Skeletal muscle tissue (tissue), 4 donors: ENCODE data around the gene TARBP1. TPM values are rescaled to one million over a fixed set of nuclear protein-coding genes. Genes with fewer than 3 reads are reported as not detected.

Source experiments
- H3K27ac ChIP-seq: one replicate; pipeline ENCODE4 v1.7.0; 2013; ENCODE audit warnings: mild to moderate bottlenecking, low read depth, low read length, inconsistent platforms
- H3K27me3 ChIP-seq, 3 donors: one replicate each; pipeline ENCODE4 v1.7.0; 2013; ENCODE audit warnings: low read length in 3 of 3; ENCODE audit not compliant: control insufficient read depth in 3 of 3, insufficient read depth in 3 of 3
- H3K36me3 ChIP-seq, 3 donors: one replicate each; pipeline ENCODE4 v1.7.0; 2013; ENCODE audit warnings: low read length in 3 of 3; ENCODE audit not compliant: control insufficient read depth in 3 of 3, insufficient read depth in 3 of 3
- H3K4me1 ChIP-seq, 3 donors: one replicate each; pipeline ENCODE4 v1.7.0; 2013; ENCODE audit warnings: low read length in 3 of 3, mild to moderate bottlenecking in 3 of 3; ENCODE audit not compliant: control insufficient read depth in 3 of 3, insufficient read depth in 3 of 3
- H3K4me3 ChIP-seq, 3 donors: one replicate each; pipeline ENCODE4 v1.7.0; 2013; ENCODE audit warnings: low read length in 3 of 3
- H3K9ac ChIP-seq, 3 donors: one replicate each; pipeline ENCODE4 v1.7.0; 2013; ENCODE audit warnings: low read length in 3 of 3, mild to moderate bottlenecking in 3 of 3, moderate library complexity in 2 of 3, low read depth in 1 of 3
- H3K9me3 ChIP-seq, 3 donors: one replicate each; pipeline ENCODE4 v1.7.0; 2013; ENCODE audit warnings: low read length in 3 of 3; ENCODE audit not compliant: control insufficient read depth in 3 of 3
- total RNA-seq: library from RNA; depleted of rRNA; stranded (reverse); fragments of >200 nt; gene quantifications from one replicate; pipeline ENCODE4 v1.2.3, GENCODE V29; 2014
- donor health status: Osteomylitis.

The TARBP1 gene
- total RNA-seq, 1 donor from 2014 or later, result 36.5 TPM

GRCh38 chr1:234498448-234499118 is 19.6 kb upstream of the TARBP1 start:
- Histone ChIP-seq H3K27ac (peak overlapping the region; percentile 95), H3K9ac (peak overlapping the region; percentile 48 to 80 (median 71)), H3K4me1 (peaks cover 41 to 53% (median 42%) of the 10 kb centered on the region in 3 donors), H3K36me3 (no peaks in the 10 kb centered on the region), H3K9me3 (no peaks in the 10 kb centered on the region), H3K4me3 (peak overlapping the region in 1 of 3 donors; percentile 23), H3K27me3 (no peaks in the 10 kb centered on the region)

- Histone ChIP-seq H3K9me3 (no peaks in the 10 kb centered on the region), H3K4me1 (peaks cover 37 to 53% (median 41%) of the 10 kb centered on the region in 3 donors), H3K9ac (no peak overlapping the region), H3K27ac (no peak overlapping the region), H3K27me3 (no peaks in the 10 kb centered on the region), H3K4me3 (no peak overlapping the region), H3K36me3 (no peaks in the 10 kb centered on the region)
Measured at GRCh38 chr1:234497589-234497988, 18.6 kb upstream of the TARBP1 start.

- Histone ChIP-seq H3K4me1 (peaks cover 25 to 36% (median 31%) of the 10 kb centered on the region in 3 donors), H3K9ac (peak overlapping the region; percentile 61 to 71 (median 65)), H3K27me3 (no peaks in the 10 kb centered on the region), H3K36me3 (no peaks in the 10 kb centered on the region), H3K4me3 (peak overlapping the region in 2 of 3 donors; percentile 16 to 18), H3K9me3 (no peaks in the 10 kb centered on the region), H3K27ac (peak overlapping the region; percentile 62)
Measured at GRCh38 chr1:234495231-234495990, 16.4 kb upstream of the TARBP1 start.

- no peak overlapping the region for H3K9ac ChIP-seq
- peaks cover 12 to 22% (median 18%) of the 10 kb centered on the region in 3 donors for H3K4me1 ChIP-seq
- H3K36me3 ChIP-seq, result no peaks in the 10 kb centered on the region
- no peak overlapping the region for H3K27ac ChIP-seq
- H3K4me3 ChIP-seq, result no peak overlapping the region
- no peaks in the 10 kb centered on the region for H3K27me3 ChIP-seq
- H3K9me3 ChIP-seq, result no peaks in the 10 kb centered on the region
Measured at GRCh38 chr1:234494049-234494448, 15.1 kb upstream of the TARBP1 start.

GRCh38 chr1:234490793-234491479 is 12.0 kb upstream of the TARBP1 start:
- no peaks in the 10 kb centered on the region for H3K36me3 ChIP-seq

GRCh38 chr1:234489698-234490077 is 10.7 kb upstream of the TARBP1 start:
- Histone ChIP-seq H3K9ac (no peak overlapping the region), H3K27ac (no peak overlapping the region), H3K4me3 (no peak overlapping the region), H3K36me3 (no peaks in the 10 kb centered on the region), H3K27me3 (no peaks in the 10 kb centered on the region), H3K4me1 (peaks cover under 1 to 10% (median 5%) of the 10 kb centered on the region in 3 donors), H3K9me3 (no peaks in the 10 kb centered on the region)

More at GRCh38 chr1:234490793-234491479, 12.0 kb upstream of the TARBP1 start:
- no peak overlapping the region for H3K4me3 ChIP-seq
- peaks cover 9 to 17% (median 14%) of the 10 kb centered on the region in 3 donors for H3K4me1 ChIP-seq
- no peaks in the 10 kb centered on the region for H3K27me3 ChIP-seq
- no peak overlapping the region for H3K9ac ChIP-seq
- no peaks in the 10 kb centered on the region for H3K9me3 ChIP-seq
- H3K27ac ChIP-seq, result no peak overlapping the region

GRCh38 chr1:234489007-234489697 is 10.2 kb upstream of the TARBP1 start:
- Histone ChIP-seq H3K4me3 (no peak overlapping the region), H3K27me3 (no peaks in the 10 kb centered on the region), H3K9me3 (no peaks in the 10 kb centered on the region), H3K36me3 (no peaks in the 10 kb centered on the region), H3K4me1 (peaks cover 0 to 9% (median 5%) of the 10 kb centered on the region in 3 donors), H3K27ac (no peak overlapping the region), H3K9ac (no peak overlapping the region)

- H3K27me3 ChIP-seq, result no peaks in the 10 kb centered on the region
- H3K9me3 ChIP-seq, result no peaks in the 10 kb centered on the region
- H3K4me3 ChIP-seq, result no peak overlapping the region
- no peak overlapping the region for H3K27ac ChIP-seq
- H3K36me3 ChIP-seq, result no peaks in the 10 kb centered on the region
- peaks cover 0 to 9% (median 5%) of the 10 kb centered on the region in 3 donors for H3K4me1 ChIP-seq
- no peak overlapping the region for H3K9ac ChIP-seq
Measured at GRCh38 chr1:234488054-234489006, 9.4 kb upstream of the TARBP1 start.
